ENCODE measurements around the gene BAHD1.

The BAHD1 gene

DNA sequence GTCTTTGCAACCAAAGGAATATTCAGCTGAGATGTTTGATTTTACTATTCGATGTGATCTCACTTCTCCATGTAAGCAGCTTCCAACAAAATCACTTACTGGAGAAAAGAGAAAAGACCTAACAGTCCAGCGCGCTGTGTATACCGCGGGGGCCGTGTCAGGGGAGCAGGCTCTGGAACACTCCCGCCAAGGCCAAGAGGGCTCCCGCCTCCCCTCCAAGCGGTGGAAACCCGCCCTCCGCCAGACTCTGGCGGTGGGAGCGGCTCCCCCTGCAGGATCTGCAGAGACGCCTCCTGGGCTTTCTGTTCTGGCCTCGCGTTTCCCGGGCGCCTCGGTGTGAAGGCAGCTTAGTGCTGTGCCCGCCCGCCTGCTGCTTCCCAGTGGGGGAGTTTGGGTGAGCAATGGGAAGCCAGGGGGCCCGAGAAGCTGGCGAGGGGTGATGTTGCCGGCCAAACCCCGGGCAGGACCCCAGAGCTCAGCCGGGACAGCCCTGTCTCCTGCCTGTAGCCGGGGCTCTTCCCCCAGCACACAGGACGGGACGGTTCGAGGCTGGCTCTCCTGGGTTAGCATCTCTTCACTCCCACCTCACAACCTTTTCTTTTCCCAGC is 66.3 kb downstream of the BAHD1 start:
- DNase-seq = peak; percentile 68

- no peak for DNase-seq
These were observed 67.5 kb downstream of the BAHD1 start for GRCh38 chr15:40508216-40508615.

DNA sequence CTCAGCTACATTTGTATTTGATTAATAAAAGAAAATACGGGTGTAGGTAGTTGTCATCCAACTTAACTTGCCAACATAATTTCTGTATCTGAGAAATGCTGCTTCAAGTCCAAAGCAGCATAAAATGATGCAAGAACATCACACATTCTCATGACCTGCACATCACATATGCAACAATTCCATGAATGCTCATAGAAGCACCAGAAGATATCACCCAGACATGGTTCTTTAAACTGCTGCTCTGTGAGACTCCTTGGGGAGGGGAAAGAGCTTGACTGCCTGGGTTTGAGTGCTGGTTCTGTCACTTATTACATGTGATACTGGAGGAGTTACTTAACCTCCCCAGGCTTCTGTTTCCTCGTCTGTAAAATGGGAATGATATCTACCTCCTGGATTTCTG is 69.4 kb downstream of the BAHD1 start:
- no peak for DNase-seq

GRCh38 chr15:40511093-40511471 is 70.3 kb downstream of the BAHD1 start:
- DNase-seq = no peak

GRCh38 chr15:40511472-40512133 is 70.8 kb downstream of the BAHD1 start:
- DNase-seq = no peak

- no peak for DNase-seq
These were observed 71.7 kb downstream of the BAHD1 start for GRCh38 chr15:40512440-40512839.

DNA sequence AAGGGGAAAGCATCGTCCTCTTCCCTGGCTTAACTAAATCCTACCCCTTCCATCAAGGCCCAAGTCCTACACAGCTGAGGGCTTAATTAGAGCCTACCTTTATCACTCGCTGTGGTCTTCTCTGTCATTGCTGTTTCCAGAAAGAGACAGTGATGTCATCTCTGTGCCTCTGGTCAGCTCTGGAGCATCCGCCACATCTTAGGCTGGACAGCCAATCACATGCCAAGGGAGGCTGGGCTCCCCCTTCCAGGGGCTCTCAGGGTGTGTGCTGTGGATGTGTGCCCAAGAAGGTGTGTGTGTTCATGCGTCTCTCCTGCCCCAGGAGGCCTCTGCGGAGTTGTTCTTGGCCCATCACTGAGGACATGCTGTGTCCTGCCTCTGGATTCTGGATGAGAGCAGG is 72.9 kb downstream of the BAHD1 start:
- no peak for DNase-seq

- no peak for DNase-seq
These were observed 75.6 kb downstream of the BAHD1 start for GRCh38 chr15:40516322-40516721.

Data from fibroblast of upper back skin (primary cell).